WTC11 (cell line): ENCODE data around the gene PARP3.
A peak's percentile ranks its signal among the peaks of the same experiment; 100 is the strongest.

ENCODE experiments used
- GRHL2 ChIP-seq: fragments of 250-450 bp; sonication (Bioruptor Pico); IDR thresholded peaks from 2 replicates; pipeline ENCODE4 v1.8.0; 2022; ENCODE audit warnings: mild to moderate bottlenecking, moderate library complexity; ENCODE audit not compliant: insufficient replicate concordance, severe bottlenecking
- NR3C1 ChIP-seq: sonication (generic); formaldehyde crosslinking; conservative IDR thresholded peaks from 2 replicates; pipeline ENCODE4 v1.8.1; 2023; ENCODE audit warnings: low read depth, mild to moderate bottlenecking, missing genetic modification reagents
- TEAD4 ChIP-seq: sonication (generic); formaldehyde crosslinking; IDR thresholded peaks from 2 replicates; pipeline ENCODE4 v1.8.0; 2022; ENCODE audit warnings: mild to moderate bottlenecking, missing genetic modification reagents
- TF ChIP-seq, protein P1 (sequence below): sonication (generic); formaldehyde crosslinking; conservative IDR thresholded peaks from 2 replicates; pipeline ENCODE4 v1.8.1; 2022; ENCODE audit warnings: mild to moderate bottlenecking, missing genetic modification reagents
- TF ChIP-seq, protein P2 (sequence below): fragments of 200-600 bp; IDR thresholded peaks from 2 replicates; pipeline ENCODE4 v1.8.0; 2022; ENCODE audit warnings: antibody characterized with exemption
- TF ChIP-seq, protein P3 (sequence below): sonication (generic); formaldehyde crosslinking; IDR thresholded peaks from 2 replicates; pipeline ENCODE4 v1.8.0; 2022; ENCODE audit warnings: mild to moderate bottlenecking, missing genetic modification reagents
- TF ChIP-seq, protein P4 (sequence below): sonication (generic); formaldehyde crosslinking; IDR thresholded peaks from 2 replicates; pipeline ENCODE4 v1.8.1; 2023; ENCODE audit warnings: mild to moderate bottlenecking, missing genetic modification reagents, moderate library complexity

DNA sequence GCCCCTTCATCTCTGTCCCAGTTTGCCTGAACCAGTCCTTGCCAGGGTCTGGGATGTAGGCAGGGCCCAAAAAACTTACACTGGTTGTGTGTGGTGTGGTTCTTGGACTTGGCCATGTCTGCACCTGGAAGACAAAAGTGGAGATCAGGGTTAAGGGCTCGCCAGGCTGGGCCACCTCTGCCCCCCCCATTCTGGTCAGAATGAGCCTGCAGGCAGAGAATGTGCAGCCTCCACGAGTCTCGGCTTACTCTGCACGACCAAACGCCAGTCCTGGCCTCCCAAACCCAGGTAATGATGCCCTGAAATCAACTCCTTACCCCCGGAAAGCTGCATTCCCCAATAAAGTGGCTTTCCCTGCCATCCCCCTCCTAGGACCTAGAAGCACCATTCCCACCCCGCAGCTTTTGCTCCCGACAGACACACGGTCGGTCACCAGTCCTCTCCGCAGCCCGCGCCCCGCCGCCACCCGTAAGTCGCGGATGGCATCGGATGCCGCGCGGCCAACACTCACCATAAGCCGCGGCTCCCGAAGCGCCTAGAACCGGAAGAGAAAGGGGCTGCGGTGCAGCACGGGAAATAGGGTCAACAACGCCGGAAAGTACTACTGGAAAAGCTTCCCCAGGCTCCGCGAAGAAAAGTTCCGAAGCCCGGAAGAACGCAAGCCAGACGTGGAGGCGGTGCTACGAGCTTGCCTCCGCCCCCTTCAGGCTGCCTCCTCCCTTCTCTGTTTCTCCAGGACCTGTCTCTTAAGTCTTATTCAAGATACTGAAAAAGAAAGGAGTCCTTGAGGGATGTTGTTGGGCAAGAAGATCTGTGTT is 53.4 kb downstream of the PARP3 start, which contains the start of gene RPL29:
- TF ChIP-seq, protein P1, sequence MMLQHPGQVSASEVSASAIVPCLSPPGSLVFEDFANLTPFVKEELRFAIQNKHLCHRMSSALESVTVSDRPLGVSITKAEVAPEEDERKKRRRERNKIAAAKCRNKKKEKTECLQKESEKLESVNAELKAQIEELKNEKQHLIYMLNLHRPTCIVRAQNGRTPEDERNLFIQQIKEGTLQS (CRISPR knock-in tag), result no peak
- TF ChIP-seq, protein P2, sequence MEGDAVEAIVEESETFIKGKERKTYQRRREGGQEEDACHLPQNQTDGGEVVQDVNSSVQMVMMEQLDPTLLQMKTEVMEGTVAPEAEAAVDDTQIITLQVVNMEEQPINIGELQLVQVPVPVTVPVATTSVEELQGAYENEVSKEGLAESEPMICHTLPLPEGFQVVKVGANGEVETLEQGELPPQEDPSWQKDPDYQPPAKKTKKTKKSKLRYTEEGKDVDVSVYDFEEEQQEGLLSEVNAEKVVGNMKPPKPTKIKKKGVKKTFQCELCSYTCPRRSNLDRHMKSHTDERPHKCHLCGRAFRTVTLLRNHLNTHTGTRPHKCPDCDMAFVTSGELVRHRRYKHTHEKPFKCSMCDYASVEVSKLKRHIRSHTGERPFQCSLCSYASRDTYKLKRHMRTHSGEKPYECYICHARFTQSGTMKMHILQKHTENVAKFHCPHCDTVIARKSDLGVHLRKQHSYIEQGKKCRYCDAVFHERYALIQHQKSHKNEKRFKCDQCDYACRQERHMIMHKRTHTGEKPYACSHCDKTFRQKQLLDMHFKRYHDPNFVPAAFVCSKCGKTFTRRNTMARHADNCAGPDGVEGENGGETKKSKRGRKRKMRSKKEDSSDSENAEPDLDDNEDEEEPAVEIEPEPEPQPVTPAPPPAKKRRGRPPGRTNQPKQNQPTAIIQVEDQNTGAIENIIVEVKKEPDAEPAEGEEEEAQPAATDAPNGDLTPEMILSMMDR, result no peak
- TF ChIP-seq NR3C1 (CRISPR knock-in tag), result no peak
- no peak for TF ChIP-seq TEAD4 (CRISPR knock-in tag)
- TF ChIP-seq, protein P3, sequence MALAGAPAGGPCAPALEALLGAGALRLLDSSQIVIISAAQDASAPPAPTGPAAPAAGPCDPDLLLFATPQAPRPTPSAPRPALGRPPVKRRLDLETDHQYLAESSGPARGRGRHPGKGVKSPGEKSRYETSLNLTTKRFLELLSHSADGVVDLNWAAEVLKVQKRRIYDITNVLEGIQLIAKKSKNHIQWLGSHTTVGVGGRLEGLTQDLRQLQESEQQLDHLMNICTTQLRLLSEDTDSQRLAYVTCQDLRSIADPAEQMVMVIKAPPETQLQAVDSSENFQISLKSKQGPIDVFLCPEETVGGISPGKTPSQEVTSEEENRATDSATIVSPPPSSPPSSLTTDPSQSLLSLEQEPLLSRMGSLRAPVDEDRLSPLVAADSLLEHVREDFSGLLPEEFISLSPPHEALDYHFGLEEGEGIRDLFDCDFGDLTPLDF, result 0 out of 2 replicates have a peak, but pooled peaks have one; percentile 42
- TF ChIP-seq GRHL2 (CRISPR knock-in tag), result no peak
- TF ChIP-seq, protein P4, sequence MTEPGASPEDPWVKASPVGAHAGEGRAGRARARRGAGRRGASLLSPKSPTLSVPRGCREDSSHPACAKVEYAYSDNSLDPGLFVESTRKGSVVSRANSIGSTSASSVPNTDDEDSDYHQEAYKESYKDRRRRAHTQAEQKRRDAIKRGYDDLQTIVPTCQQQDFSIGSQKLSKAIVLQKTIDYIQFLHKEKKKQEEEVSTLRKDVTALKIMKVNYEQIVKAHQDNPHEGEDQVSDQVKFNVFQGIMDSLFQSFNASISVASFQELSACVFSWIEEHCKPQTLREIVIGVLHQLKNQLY (CRISPR knock-in tag), result no peak
